PFSK-1 (cell line): ENCODE measurements around the gene PRKD1.

Source experiments
- FOXP2 ChIP-seq: optimal IDR thresholded peaks from 2 replicates; pipeline ENCODE3; 2011; ENCODE audit warnings: borderline replicate concordance, control low read depth, inconsistent platforms; ENCODE audit not compliant: insufficient read depth; ENCODE audit errors: extremely low read length, extremely low read depth
- POLR2AphosphoS5 ChIP-seq: IDR thresholded peaks from 2 replicates; pipeline ENCODE4 v1.6.1; 2012; ENCODE audit warnings: low read depth, mild to moderate bottlenecking, control low read depth, low read length, moderate library complexity
- TAF1 ChIP-seq: IDR thresholded peaks from 2 replicates; pipeline ENCODE4 v1.6.1; 2012; ENCODE audit warnings: low read length, control low read depth, borderline replicate concordance; ENCODE audit not compliant: insufficient read depth
- TF ChIP-seq, protein P1 (sequence below), 2 experiments: IDR thresholded peaks; 2 replicates each; pipeline versions ENCODE4 v1.6.1 to v1.8.0; 2011 to 2012; ENCODE audit warnings: low read depth in 2 of 2, low read length in 2 of 2, control low read depth in 1 of 2, inconsistent platforms in 1 of 2, mild to moderate bottlenecking in 1 of 2, moderate library complexity in 1 of 2; ENCODE audit not compliant: insufficient read depth in 1 of 2

DNA sequence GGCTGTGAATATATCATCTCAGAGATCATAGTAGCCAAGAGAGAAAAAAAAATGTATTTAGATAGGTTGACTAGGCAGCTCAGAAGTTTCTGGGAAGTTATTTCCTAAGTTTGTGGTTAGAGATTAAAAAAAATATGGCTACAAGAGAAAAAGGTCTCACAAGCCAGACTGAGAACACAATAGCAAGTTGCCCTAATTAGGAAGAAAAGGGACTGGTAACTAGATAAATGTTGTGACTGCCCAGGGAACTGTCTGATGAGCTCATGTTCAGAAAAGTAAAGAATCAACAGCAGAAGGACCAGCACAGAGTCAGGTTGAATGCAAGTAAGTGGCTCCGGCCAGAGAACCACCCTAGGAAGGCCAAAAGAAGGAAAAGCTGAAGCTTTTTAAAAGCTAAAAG, 256.6 kb downstream of the PRKD1 start:
- TF ChIP-seq FOXP2, result no peak
- TF ChIP-seq, protein P1, sequence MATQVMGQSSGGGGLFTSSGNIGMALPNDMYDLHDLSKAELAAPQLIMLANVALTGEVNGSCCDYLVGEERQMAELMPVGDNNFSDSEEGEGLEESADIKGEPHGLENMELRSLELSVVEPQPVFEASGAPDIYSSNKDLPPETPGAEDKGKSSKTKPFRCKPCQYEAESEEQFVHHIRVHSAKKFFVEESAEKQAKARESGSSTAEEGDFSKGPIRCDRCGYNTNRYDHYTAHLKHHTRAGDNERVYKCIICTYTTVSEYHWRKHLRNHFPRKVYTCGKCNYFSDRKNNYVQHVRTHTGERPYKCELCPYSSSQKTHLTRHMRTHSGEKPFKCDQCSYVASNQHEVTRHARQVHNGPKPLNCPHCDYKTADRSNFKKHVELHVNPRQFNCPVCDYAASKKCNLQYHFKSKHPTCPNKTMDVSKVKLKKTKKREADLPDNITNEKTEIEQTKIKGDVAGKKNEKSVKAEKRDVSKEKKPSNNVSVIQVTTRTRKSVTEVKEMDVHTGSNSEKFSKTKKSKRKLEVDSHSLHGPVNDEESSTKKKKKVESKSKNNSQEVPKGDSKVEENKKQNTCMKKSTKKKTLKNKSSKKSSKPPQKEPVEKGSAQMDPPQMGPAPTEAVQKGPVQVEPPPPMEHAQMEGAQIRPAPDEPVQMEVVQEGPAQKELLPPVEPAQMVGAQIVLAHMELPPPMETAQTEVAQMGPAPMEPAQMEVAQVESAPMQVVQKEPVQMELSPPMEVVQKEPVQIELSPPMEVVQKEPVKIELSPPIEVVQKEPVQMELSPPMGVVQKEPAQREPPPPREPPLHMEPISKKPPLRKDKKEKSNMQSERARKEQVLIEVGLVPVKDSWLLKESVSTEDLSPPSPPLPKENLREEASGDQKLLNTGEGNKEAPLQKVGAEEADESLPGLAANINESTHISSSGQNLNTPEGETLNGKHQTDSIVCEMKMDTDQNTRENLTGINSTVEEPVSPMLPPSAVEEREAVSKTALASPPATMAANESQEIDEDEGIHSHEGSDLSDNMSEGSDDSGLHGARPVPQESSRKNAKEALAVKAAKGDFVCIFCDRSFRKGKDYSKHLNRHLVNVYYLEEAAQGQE (IDR thresholded peaks at IDR 0.05; ENCODE audit: insufficient read depth in 1 of 2, low read depth in 2 of 2, low read length in 2 of 2), result no peak
- TF ChIP-seq TAF1, result no peak
- TF ChIP-seq POLR2AphosphoS5, result no peak
